Measurements from ENCODE around the gene KMT2A.

GRCh38 chr11:118532852-118533768, 96.8 kb downstream of the KMT2A start:
- TF ChIP-seq CTCF (conservative IDR thresholded peaks at IDR 0.05; ENCODE audit: low read depth in 2 of 2) (no peak), REST (IDR thresholded peaks at IDR 0.05; ENCODE audit: unreplicated experiment) (no peak), POLR2AphosphoS5 (IDR thresholded peaks at IDR 0.05; ENCODE audit: low read depth) (no peak), CREB1 (CRISPR knock-in tag; IDR thresholded peaks at IDR 0.05; ENCODE audit: low read depth) (no peak), EZH2phosphoT487 (IDR thresholded peaks at IDR 0.05; ENCODE audit: unreplicated experiment) (no peak), STAT1 (IDR thresholded peaks at IDR 0.05; ENCODE audit: unreplicated experiment) (no peak)
